Epidermal melanocyte (primary cell): ENCODE measurements around the gene EPHA2.

Source experiments
- DNase-seq: peaks from one replicate; pipeline ENCODE4 v3.0.0; 2011; ENCODE audit warnings: low spot score; ENCODE audit not compliant: insufficient read length

Gene EPHA2

DNA sequence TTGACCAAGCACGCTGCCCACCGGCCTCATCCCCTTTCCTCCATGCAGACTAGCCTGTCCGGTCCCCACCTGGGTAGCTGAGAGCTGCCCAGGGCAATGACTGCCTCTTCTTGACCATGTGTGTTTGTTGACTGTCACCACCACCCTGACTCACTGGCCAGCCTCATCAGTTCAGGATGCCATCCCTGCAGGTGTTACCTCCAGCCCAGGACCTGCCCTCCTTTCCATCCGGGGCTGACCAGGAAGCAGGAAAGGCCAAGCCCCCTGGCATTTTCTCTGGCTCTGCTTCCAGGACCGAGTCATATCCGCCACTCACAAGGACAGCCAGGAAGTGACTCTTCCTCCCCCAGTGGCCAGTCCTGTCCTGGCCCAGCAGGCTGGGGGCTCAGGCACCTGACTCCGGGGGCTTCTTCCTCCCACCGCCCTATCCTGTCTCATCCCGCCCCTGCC, 17.1 kb downstream of the EPHA2 start:
- no peak for DNase-seq

DNA sequence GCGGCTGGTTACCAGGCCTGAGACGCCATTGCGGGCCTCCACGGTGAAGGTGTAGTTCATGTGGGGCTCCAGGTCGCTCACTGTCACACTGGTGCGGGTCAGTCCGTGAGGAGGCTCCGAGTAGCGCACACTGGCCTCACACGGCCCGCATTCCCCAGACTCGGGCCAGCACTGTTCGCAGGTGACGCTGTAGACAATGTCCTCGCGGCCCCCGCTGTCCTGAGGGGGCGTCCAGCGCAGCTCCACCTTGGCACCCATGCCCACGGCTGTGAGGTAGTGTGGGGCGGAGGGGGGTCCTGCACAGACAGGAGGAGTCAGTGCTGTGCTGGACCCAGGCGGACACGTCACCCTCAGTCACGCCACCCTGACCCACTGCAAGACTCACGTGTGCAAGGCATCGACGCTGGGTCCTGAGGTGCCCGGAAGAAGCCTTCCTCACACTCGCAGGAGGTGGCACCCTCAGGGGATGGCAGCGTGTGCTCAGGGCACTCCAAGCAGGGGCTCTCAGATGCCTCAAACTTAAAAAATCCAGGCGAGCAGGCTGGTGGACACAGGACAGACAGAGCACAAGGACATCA, 17.9 kb downstream of the EPHA2 start:
- no peak for DNase-seq

DNA sequence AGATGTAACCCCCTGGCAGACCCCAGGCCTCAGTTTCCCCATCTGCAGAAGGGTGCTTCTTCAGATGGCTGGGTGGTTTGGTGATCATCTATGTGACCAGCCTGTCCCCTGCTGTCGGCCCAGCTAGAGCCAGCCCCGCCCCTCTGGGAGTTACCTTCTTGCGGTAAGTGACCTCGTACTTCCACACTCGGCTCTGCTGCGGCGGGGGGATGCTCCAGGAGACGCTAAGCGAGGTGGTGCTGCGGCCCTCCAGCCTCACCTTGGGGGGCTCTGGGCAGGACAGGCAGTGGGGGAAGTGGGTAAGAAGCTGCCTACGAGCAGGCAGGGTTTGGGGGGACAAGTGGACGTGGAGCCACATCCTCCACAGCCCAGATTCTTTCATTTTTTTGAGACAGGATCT, 20.4 kb downstream of the EPHA2 start:
- DNase-seq: no peak

DNA sequence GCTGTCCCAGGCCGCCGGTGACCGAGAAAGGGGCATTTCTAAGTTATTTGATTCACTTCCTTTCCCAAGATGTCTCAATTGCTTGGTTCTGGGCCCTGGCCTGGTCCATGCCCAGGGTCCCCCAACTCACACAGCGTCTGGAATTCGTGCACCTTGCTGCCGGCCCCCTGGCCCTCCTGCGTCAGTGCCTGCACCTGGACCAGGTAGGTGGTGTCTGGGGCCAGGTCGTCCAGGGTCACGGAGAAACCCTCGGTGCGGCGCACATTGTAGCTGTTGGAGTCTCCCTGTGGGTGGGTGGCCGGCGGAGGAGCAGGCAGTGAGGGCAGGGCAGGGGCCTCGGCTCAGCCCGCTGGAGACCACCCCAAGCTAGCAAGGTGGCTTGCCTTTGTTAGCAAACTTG, 21.0 kb downstream of the EPHA2 start:
- no peak for DNase-seq

DNA sequence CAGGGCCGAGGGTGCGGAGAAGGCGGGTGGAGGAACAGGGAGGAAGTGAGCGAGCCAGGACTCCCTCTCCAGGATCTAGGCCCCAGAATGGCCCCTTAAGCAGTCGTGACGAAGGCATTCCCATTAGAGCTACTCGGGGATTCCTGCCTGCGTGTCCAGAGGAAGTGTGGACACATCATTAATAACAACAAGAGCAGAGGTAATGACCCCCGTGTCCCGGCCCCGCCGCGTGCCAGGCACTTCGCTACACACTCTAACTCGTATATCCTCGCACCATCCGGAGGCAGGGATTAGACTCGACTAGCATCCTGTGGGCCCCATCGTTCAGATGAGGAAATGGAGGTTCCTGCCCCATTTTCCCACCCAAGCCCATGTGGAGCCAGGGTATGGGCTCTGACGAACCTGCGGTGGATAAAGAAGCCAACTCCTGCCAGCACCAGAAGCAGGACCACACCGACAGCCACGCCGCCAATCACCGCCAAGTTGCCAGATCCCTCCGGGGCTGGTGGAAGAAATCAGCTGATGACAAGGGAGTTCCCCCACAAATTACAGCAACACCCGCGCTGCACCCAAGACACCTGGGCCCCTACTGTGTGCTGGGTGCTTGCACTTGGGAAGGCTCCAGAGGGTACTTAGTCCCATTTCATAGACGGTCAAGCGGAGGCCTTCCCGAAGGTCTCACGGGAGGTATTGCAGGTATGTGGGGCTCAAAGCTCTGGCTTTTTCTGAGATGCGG, 21.6 kb downstream of the EPHA2 start:
- DNase-seq: no peak

DNA sequence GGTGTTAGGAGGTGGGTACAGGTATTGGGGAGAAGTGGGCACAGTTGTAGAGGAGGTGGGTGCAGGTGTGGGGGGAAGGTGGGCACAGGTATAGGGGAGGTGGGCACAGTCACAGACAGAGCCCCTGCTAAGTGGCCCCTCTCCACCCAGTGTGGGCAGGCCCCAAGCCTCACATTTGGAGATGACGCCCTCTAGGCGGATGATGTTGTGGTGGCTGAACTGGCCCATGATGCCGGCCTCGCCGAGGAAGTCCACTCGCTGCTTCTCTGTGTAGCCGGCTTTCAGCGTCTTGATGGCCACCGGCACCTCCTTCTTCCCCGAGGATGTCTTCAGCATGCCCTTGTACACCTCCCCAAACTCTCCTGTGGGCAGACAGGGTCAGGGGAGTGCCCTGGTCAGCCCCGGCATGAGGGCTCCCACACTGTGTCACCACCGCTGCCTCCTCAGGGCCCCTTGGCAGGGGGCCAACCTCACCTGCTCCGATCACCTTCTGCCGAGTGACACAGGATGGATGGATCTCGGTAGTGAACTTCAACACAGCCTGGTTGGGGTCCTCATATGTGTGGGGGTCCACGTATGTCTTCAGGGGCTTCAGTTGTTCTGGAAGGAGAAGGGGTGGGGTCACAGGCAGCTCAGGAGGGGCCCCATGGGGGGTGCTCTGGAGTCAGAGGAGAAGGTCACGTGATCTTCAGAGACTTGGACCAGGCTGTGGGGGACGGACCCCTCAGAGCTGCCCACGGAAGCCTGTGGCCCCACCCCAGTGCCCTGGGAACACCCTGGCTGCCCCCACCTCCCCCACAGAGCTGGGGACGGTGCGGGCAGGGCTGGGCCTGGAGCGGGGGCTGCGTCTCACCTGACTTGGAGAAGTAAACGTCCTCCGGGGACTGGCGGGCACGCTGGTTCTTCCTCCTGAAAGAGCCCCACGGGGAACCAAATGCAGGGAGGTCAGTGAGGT, 22.6 kb downstream of the EPHA2 start:
- no peak for DNase-seq

DNA sequence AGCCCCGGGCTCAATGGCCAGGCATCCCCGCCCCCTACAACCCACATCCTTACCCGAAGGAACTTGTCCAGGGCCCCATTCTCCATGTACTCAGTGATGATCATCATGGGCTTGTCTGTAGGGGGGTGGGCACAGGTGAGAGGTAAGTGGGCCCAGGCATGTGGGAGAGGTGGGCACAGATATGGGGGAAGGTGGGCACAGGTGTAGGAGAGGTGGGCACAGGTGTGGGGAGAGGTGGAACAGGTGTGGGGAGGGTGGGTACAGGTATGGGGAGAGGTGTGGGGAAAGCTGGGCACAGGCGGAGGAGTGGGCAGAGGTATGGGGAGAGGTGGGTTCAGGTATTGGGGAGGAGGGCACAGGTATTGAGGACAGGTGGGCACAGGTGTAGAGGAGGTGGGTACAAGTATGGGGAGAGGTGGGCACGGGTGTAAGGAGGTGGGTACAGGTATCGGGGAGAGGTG, 23.5 kb downstream of the EPHA2 start:
- DNase-seq: no peak

DNA sequence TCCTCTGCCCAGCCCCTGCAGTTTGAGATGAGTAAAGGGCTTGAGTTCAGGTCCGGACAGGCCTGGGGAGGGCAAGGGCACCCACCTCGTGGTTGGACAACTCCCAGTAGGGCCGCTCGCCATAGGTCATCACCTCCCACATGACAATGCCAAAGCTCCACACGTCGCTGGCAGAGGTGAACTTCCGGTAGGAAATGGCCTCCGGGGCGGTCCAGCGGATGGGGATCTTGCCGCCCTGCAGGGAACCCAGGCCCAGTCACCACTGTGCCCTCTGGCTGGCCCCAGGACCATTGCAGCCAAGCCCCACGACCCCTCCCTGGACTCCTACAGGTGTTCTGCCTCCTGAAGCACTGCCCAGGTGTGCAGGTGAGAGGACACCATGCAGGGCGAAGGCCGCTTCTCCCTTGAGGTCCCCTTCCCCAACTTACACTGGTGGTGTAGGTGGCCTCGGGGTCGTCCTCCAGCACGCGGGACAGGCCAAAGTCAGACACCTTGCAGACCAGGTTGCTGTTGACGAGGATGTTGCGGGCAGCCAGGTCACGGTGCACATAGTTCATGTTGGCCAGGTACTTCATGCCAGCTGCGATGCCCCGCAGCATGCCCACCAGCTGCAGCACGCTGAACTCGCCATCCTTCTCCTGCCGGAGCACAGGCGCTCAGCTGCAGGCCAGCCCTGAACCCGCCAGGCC, 24.1 kb downstream of the EPHA2 start:
- DNase-seq: no peak

DNA sequence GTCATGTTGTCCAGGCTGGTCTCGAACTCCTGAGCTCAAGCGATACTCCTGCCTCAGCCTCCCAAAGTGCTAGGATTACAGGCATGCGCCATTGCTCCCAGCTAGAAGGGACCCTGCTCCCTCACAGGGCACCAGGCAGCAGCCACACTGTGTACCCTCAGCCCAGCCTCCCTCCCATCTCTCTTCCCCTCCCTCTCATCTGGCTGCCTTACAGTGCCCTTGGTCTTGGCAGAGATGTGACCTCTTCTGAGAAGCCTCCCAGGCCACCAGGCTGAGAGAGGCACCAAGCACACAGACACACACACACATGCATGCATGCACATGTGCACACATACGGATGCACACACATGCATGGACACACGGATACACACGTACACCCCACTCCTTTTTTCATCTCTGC, 25.0 kb downstream of the EPHA2 start:
- DNase-seq: no peak

DNA sequence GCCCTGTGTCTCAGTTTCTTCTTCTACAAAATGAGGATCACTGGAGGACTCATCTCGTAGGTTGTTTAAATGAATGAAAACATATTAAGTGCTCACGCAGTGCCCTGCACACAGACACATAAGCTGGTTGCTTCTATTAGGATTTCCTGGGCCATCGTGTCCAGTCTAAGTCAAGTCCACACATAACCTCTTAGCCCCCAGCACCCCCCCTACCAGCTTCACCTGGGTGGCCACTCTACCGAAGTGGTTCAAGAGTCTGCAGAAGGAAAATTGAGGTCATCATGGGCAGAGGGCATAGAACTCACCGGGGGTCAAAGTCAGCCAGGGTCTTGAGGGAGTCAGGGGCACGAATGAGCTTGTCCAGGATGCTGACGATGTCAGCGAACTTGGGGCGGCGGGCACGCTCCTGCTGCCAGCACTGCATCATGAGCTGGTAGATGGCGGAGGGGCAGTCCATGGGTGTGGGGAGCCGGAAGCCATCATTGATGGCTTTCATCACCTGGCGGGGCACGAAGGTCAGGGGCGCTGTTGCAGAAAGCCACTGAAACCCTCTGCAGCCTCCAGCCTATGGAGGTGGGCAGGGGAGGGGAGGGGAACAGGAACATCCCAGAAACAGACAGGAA, 25.8 kb downstream of the EPHA2 start:
- DNase-seq: no peak

DNA sequence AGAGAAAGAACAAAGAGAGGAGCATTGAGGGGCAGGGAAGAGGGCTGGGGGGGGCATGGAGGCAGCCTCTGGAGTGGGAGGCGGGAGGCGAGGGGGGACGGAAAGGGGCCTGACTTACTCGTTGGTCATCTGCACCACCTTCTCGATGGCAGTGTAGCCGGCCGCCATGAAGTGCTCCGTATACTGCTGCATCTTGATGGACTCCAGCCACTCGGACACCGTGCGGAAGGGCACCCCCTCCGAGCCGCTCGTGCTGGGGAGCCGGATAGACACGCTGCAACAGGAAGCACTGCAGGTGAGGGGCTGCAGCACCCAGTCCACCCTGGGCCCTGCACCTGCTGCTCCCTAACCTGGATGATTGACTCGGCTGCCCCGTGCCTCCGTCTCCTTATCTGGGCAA, 26.6 kb downstream of the EPHA2 start:
- no peak for DNase-seq

DNA sequence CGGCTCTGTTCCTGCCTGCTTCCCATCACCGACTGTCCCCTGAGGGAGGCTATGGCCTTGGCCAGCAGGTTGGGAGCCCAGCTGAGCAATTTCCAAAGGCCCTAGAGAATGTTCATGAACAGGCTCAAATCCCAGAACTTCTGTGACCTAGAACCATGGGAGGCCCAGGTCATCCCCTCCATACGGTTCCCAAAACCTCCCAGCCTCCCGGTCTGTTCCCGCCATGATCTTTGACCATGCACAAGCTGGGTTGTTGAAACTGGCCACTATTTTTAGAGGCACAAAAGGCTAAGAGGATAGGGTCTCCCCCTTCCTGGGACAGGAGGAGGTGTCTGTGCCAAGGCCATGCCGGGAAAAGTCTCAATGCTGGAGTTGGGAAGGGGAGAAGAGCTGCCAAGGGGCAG, 27.5 kb downstream of the EPHA2 start:
- no peak for DNase-seq

DNA sequence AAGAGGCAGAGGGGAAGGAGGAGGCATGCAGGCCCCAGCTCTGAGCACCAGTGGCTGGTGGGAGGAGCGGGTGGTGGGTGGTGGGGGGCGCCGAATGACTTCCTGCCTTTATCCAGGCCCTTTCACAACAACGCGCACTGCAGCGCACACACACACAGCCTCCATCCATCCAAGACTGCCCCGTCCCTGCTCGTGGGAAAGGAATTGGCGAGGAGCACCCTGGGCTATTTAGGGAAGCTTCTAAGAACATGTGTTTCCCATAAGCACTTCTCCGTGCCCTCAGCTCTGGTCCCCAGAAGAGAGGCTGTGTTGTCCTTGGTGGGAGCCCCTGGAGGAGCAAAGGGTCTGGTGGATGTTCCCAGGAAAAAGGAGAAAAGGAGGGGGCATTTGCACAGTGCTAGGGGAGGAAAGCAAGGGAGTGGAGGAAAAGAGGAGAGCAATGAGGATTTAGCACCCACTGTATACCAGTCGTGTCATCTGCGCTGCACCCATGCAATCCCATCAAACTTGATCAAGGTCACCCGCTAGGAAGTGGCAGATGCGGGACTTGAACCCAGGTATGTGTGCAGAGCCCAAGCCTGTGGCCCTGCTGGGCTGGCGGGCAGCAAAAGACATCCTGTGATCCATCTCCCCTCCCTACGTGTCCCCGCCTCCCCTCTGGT, 28.1 kb downstream of the EPHA2 start:
- DNase-seq: no peak

DNA sequence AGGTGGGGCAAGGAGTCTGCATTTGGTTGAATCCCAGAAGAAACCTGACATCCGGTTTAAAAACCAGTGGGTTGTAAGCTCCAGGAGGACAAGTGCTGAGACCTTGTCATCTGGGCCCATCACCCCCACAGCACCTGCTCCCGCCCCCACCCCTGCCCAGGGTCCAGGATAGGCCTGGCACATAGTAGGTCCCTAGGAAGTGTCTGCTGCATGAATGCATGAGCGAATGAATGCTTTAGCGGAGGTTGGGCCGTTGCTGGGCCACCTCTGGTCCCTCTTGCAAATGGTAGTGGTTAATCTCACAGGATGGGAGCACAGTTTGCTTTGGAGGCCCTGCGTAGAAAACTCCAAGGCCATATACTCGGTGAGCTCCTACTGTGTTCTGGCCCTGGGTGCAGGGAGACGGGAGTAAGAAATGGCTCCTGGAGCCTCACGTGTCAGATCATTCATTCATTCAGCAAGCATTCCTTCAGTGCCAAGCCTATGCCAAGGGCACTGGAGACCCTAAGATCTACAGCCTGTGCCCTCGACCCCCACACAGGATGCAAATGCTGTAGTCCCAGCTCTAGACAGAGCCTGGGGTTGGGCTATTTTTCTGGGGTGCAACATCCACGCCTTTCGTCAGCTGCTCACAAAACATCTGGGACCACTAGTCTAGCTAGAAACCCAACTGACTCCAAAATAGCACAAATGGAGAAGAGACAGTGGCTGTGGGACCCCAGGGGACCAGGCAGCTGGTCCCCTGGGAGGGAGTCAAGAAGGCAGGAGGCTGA, 28.9 kb downstream of the EPHA2 start:
- DNase-seq: no peak

DNA sequence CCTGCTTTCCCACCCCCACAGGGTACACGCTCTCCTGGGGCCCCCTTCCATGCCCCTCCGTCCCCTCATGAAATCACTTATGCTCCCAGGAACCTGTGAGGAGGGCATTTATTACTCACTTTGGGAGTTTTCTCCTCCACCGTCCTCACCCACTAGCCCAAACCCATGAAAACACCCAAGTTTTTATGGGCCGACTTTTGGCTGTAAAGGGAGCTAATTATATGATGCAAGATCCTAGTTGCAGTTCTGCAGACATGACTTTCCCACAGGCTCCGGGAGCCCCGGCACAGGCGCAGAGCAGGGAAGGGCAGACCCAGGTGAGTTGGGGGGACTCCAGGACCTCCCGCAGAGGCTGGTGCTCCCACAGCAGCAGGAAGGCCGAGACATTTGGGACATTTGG, 29.7 kb downstream of the EPHA2 start:
- no peak for DNase-seq

DNA sequence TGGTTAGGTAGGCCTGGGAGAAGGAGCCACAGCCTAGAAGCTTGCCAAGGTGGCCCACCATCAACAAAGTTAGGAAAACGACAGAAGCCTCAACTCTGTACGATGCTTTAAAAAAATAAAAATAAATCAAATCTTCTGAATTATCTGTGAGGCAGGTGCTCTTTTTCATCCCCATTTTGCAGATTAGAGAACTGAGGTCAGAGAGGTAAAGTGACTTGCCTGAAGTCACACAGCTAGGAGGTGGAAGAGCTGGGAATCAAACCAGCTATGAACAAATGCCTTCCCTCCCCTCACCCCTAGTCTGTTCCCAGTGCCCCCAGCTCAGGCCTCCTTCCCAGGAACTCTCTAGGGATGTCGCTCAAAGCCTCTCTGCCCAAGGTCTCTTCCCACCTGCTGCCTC, 30.4 kb downstream of the EPHA2 start:
- DNase-seq: no peak

DNA sequence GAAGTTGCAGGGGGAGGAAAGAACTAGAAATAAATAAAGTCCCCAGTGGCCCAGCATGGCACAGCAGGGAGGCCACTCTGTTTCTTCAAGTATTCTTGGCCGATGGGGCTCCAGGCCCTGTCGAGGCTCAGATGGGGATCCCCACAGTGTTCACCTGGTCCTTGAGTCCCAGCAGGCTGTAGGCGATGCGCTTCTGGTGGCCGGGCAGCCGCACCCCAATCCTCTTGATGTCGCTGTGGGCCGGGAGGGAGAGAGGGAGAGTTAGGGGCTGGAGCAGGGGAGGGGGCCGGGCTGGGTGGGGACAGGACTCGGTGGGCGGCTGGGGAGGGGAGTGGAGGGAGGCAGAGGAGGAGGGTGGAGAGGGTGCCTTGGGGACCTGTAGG, 30.8 kb downstream of the EPHA2 start:
- no peak for DNase-seq

DNA sequence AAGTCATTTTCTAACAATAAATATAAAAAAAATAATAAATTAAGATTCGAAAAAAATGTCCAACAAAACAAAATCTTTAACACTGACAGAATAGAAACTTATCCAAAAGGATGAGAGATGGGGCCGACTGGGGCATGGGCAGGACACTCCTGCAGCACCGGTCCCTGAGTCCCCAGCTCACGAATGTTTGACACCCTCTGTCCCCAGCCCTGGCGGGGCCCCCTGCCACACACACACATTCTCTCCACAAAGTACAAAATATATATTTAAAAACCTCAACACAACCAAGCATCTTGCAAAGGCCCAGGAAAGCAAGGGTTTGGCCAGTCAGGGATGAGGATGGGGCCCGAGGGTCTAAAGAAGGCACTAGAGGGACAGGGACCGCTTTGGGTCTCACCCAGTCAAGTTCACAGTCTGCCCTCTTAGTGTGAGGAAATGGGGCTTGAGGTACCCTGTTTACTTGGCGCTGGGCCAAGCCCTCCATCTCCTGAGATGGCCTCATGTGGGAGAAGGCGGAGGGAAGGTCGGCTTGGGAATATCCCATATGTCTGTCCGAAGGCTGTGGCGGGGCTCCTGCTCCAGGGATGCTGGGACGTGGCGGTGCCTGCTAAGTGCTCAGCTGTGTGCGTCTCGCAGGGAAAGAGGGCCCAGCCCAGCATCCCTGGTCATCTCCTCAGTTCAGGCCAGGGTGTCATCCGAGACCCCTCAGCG, 31.3 kb downstream of the EPHA2 start:
- no peak for DNase-seq

DNA sequence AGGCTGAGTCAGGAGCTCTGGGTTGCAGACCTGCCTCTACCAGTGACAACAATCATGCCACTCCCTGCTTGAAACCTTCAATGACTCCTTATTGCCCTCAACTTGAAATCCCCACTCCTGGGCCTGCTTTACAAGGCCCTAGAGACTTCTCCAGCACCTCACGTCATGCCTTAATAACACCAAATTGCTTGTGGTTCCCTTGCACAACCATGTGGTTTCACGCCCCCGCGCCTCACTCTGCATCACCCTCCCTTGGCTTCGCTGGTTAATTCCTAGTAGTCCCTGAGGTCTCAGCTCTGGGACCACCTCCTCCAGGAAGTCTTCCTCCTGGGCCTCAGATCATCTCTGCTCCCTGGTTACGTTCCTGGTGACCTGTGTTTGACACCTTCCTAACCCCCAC, 33.0 kb downstream of the EPHA2 start:
- DNase-seq: no peak
